ENCODE measurements around the gene SMCO4.
"Not testable (repeated sequence)": the region's sequence is repeated elsewhere in the genome, so short reads cannot be mapped to it uniquely, and the experiment has no call there.

The SMCO4 gene

DNA sequence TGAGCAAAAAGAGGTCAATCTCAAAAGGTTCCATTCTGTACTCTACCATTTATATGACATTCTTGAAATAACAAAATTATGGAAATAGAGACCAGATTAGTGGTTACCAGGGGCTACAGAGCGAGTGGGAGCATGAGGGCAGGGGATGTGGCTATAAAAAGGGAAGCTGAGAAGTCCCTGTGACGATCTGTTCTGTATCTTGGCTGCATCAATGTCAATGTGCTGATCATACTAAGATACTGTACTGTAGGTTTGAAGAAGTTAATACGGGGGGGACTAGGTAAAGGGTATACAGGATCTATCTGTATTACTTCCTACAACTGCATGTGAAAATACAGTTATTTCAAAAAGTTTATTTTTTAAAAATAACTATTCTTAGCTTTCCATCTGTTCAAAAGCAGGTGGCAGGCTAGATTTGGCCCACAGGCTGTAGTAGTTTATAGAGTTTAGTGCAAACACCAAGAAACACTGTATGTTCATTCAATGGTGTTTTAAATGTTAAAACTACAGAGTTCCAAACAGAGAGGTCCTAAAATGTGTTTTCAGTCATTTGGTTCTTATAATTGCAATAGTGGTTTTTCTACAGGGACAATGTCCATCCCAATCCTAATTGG is 78.2 kb downstream of the SMCO4 start:
- no peak for DNase-seq

DNA sequence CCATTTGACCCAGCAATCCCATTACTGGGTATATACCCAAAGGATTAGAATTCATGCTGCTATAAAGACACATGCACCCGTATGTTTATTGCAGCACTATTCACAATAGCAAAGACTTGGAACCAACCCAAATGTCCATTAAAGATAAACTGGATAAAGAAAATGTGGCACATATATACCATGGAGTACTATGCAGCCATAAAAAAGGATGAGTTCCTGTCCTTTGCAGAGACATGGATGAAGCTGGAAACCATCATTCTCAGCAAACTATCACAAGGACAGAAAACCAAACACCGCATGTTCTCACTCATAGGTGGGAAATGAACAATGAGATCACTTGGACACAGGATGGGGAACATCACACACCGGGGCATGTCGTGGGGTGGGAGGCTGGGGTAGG is 79.5 kb downstream of the SMCO4 start:
- not testable (repeated sequence) for DNase-seq

DNA sequence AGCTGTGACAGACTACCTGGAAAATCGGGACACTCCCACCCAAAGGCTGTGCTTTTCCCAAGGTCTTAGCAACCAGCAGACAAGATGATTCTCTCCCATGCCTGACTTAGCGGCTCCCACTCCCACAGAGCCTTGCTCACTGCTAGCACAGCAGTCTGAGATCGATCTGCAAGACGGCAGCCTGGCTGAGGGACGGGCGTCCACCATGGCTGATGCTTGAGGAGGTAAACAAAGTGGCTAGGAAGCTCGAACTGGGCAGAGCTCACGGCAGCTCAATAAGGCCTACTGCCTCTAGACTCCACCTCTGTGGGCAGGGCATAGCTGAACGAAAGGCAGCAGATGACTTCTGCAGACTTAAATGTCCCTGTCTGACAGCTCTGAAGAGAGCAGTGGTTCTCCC is 84.9 kb downstream of the SMCO4 start:
- no peak for DNase-seq

DNA sequence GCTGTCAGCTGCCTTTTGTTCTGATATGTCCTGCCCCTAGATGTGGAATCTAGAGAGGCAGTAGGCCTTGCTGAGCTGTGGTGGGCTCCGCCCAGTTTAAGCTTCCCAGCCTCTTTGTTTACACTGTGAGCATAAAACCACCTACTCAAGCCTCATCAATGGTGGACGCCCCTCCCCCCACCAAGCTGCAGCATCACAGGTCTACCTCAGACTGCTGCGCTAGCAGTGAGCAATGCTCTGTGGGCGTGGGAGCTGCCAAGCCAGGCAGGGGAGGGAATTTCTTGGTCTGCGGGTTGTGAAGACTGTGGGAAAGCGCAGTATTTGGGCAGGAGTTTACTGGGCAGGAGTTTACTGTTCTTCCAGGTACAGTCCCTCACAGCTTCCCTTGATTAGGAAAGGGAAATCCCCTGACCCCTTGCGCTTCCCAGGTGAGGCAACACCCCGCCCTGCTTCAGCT is 98.5 kb downstream of the SMCO4 start:
- DNase-seq = no peak

DNA sequence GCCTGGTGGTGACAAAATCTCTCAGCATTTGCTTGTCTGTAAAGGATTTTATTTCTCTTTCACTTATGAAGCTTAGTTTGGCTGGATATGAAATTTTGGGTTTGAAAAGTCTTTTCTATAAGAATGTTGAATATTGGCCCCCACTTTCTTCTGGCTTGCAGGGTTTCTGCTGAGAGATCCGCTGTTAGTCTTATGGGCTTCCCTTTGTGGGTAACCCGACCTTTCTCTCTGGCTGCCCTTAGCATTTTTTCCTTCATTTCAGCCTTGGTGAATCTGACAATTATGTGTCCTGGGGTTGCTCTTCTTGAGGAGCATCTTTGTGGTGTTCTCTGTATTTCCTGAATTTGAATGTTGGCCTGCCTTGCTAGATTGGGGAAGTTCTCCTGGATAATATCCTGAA is 100.0 kb downstream of the SMCO4 start:
- not testable (repeated sequence) for DNase-seq

DNA sequence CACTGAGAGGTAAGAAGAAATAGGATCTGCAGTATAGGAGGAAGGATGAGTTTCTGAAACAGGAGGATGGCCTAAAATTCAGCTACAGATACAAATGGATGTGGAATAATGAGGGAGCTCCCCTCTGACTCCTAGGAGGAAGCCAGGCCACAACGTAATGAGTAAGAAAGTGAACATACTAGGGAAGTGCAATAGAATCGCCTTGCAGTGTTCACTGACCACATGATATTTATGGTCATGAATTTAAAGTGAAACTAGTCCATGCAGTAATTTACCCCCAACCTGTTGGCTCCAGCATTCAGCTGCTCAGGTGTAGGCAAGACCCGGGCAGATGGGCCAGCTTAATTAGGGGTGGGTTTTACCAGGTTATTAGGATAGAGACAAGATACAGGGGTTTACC is 110.9 kb downstream of the SMCO4 start:
- DNase-seq = no peak
